Gastroesophageal sphincter (tissue), 4 donors: Measurements from ENCODE around the gene TACR3. TPM values are rescaled to one million over a fixed set of nuclear protein-coding genes. Genes with fewer than 3 reads are reported as not detected.
"Not testable (repeated sequence)": the region's sequence is repeated elsewhere in the genome, so short reads cannot be mapped to it uniquely, and the experiment has no call there.

ENCODE experiments used
- ATAC-seq: fragments of 150-250 bp; one replicate; pipeline ENCODE4 v1.9.1; 2016; ENCODE audit warnings: mild to moderate bottlenecking, moderate library complexity
- H3K27ac ChIP-seq, 4 donors: fragments of 200-600 bp; sonication (generic) in 3 of 4; 1 replicate in 3 of 4; 2 replicates in 1 of 4; pipeline ENCODE4 v1.5.1; 2016 to 2019
- H3K27me3 ChIP-seq: fragments of 200-600 bp; sonication (generic); one replicate; pipeline ENCODE4 v1.5.1; 2019
- H3K36me3 ChIP-seq, 2 donors: fragments of 200-600 bp; sonication (generic); one replicate each; pipeline ENCODE4 v1.5.1; 2019; ENCODE audit warnings: control low read depth in 1 of 2
- H3K4me1 ChIP-seq, 3 donors: fragments of 200-600 bp; sonication (generic); 1 replicate in 2 of 3; 2 replicates in 1 of 3; pipeline ENCODE4 v1.5.1; 2016 to 2019; ENCODE audit warnings: control low read depth in 2 of 3
- H3K4me3 ChIP-seq, 2 donors: fragments of 200-600 bp; sonication (generic); one replicate each; pipeline ENCODE4 v1.5.1; 2019; ENCODE audit warnings: mild to moderate bottlenecking in 1 of 2, moderate library complexity in 1 of 2
- H3K9me3 ChIP-seq, 3 donors: fragments of 200-600 bp; sonication (generic); one replicate each; pipeline ENCODE4 v1.5.1; 2017 to 2019; ENCODE audit warnings: control low read depth in 2 of 3
- CTCF ChIP-seq, 4 experiments: fragments of 200-600 bp in 2 of 4; fragments of 450-650 bp in 2 of 4; sonication (generic) in 1 of 4; IDR thresholded peaks; one replicate each; pipeline ENCODE4 v1.5.1; 2017 to 2019; ENCODE audit warnings: antibody characterized with exemption in 4 of 4, mild to moderate bottlenecking in 2 of 4, moderate library complexity in 2 of 4
- EP300 ChIP-seq: sonication (generic); formaldehyde crosslinking; IDR thresholded peaks from one replicate; pipeline ENCODE4 v1.6.1; 2017; ENCODE audit warnings: antibody characterized with exemption, mild to moderate bottlenecking
- POLR2A ChIP-seq, 2 donors: fragments of 450-650 bp; IDR thresholded peaks; one replicate each; pipeline ENCODE4 v1.6.1; 2017; ENCODE audit warnings: antibody characterized with exemption in 2 of 2, mild to moderate bottlenecking in 2 of 2, moderate library complexity in 1 of 2
- POLR2AphosphoS5 ChIP-seq: sonication (generic); formaldehyde crosslinking; IDR thresholded peaks from one replicate; pipeline ENCODE4 v1.6.1; 2017; ENCODE audit warnings: antibody characterized with exemption
- WGBS, 2 donors: methylation state at CpG; one replicate each; pipeline ENCODE4 v1.1.5; 2018; ENCODE audit warnings: low coverage in 1 of 2; 5-methylcytosine and 5-hydroxymethylcytosine counted together
- total RNA-seq, 4 donors: library from RNA; depleted of rRNA; stranded (reverse); fragments of >200 nt; gene quantifications; one replicate each; pipeline ENCODE4 v1.1.0, GENCODE V29; 2016

Gene TACR3
- total RNA-seq, 4 donors from 2014 or later: not detected

- Histone ChIP-seq H3K9me3 (no peaks in the 10 kb centered on the region), H3K27ac (no peak overlapping the region), H3K36me3 (no peaks in the 10 kb centered on the region), H3K4me3 (no peak overlapping the region), H3K4me1 (no peaks in the 10 kb centered on the region), H3K27me3 (no peaks in the 10 kb centered on the region)
- WGBS, 2 donors: 0 to 11% methylated on average over 1 of the region's 1 CpG
- no peak for ATAC-seq
- TF ChIP-seq CTCF (IDR thresholded peaks at IDR 0.05) (no peak), POLR2A (IDR thresholded peaks at IDR 0.05) (no peak), POLR2AphosphoS5 (no peak), EP300 (no peak)
Measured at GRCh38 chr4:103634236-103634635, 85.5 kb downstream of the TACR3 start.

GRCh38 chr4:103626296-103626695, 93.5 kb downstream of the TACR3 start:
- TF ChIP-seq CTCF (IDR thresholded peaks at IDR 0.05) (no peak), POLR2AphosphoS5 (no peak), EP300 (no peak), POLR2A (IDR thresholded peaks at IDR 0.05) (no peak)
- no peaks in the 10 kb centered on the region for H3K36me3 ChIP-seq
- no peaks in the 10 kb centered on the region for H3K9me3 ChIP-seq
- no peaks in the 10 kb centered on the region for H3K4me1 ChIP-seq
- no peak overlapping the region for H3K27ac ChIP-seq
- H3K27me3 ChIP-seq: no peaks in the 10 kb centered on the region
- no peak for ATAC-seq
- 76 to 84% methylated on average over 6 of the region's 6 CpGs for WGBS, 2 donors
- no peak overlapping the region for H3K4me3 ChIP-seq

- Histone ChIP-seq H3K4me1 (no peaks in the 10 kb centered on the region), H3K36me3 (no peaks in the 10 kb centered on the region), H3K27me3 (no peaks in the 10 kb centered on the region), H3K9me3 (no peaks in the 10 kb centered on the region), H3K27ac (no peak overlapping the region), H3K4me3 (no peak overlapping the region)
- no peak for TF ChIP-seq POLR2AphosphoS5
- no peak for TF ChIP-seq EP300
- TF ChIP-seq POLR2A (IDR thresholded peaks at IDR 0.05): no peak
- no peak for TF ChIP-seq CTCF (IDR thresholded peaks at IDR 0.05)
- WGBS, 2 donors: 48 to 77% methylated on average over 2 to 3 of the region's 3 CpGs
- ATAC-seq: no peak
Measured at GRCh38 chr4:103591841-103592240, 127.9 kb downstream of the TACR3 start.

GRCh38 chr4:103567591-103567990, 152.2 kb downstream of the TACR3 start:
- no peak for ATAC-seq

GRCh38 chr4:103559178-103559577, 160.6 kb downstream of the TACR3 start:
- not testable (repeated sequence) for H3K4me3 ChIP-seq, H3K27ac ChIP-seq, H3K9me3 ChIP-seq, ATAC-seq, H3K4me1 ChIP-seq, H3K36me3 ChIP-seq, H3K27me3 ChIP-seq
- 82 to 86% methylated on average over 3 of the region's 5 CpGs for WGBS, 2 donors

More at GRCh38 chr4:103567591-103567990, 152.2 kb downstream of the TACR3 start:
- H3K9me3 ChIP-seq: no peaks in the 10 kb centered on the region
- TF ChIP-seq POLR2AphosphoS5 (no peak), POLR2A (IDR thresholded peaks at IDR 0.05) (no peak), EP300 (no peak), CTCF (IDR thresholded peaks at IDR 0.05) (no peak)
- H3K4me1 ChIP-seq: no peaks in the 10 kb centered on the region
- no peak overlapping the region for H3K4me3 ChIP-seq
- no peaks in the 10 kb centered on the region for H3K27me3 ChIP-seq
- H3K36me3 ChIP-seq: no peaks in the 10 kb centered on the region
- no peak overlapping the region for H3K27ac ChIP-seq
- WGBS, 2 donors: 74 to 90% methylated on average over 2 to 4 of the region's 4 CpGs
